GM19463 (cell line): ENCODE measurements around the gene RND2.
"Not testable (repeated sequence)": the region's sequence is repeated elsewhere in the genome, so short reads cannot be mapped to it uniquely, and the experiment has no call there.

ENCODE experiments used
- ATAC-seq: cut with Tn5 transposase; IDR thresholded peaks from one replicate; pipeline ENCODE4 v1.9.1; 2021; ENCODE audit warnings: mild to moderate bottlenecking, moderate library complexity; ENCODE audit not compliant: unreplicated experiment

Gene RND2

GRCh38 chr17:43025766-43026537 lies 921 bp downstream of the RND2 start:
- ATAC-seq = no peak

GRCh38 chr17:43026595-43026994 lies 1.6 kb downstream of the RND2 start:
- ATAC-seq = no peak

GRCh38 chr17:43027091-43028032 lies 2.3 kb downstream of the RND2 start:
- no peak for ATAC-seq

- no peak for ATAC-seq
Measured at GRCh38 chr17:43028221-43028861, 3.3 kb downstream of the RND2 start.

- ATAC-seq = no peak
Measured at GRCh38 chr17:43030137-43030767, 5.2 kb downstream of the RND2 start.

GRCh38 chr17:43031666-43032065 lies 6.6 kb downstream of the RND2 start:
- ATAC-seq = no peak

GRCh38 chr17:43033948-43034881 lies 9.2 kb downstream of the RND2 start:
- ATAC-seq = no peak

GRCh38 chr17:43034894-43035293 lies 9.9 kb downstream of the RND2 start:
- no peak for ATAC-seq

- no peak for ATAC-seq
Measured at GRCh38 chr17:43039646-43040045, 14.6 kb downstream of the RND2 start.

- no peak for ATAC-seq
Measured at GRCh38 chr17:43040655-43041054, 15.6 kb downstream of the RND2 start.

- no peak for ATAC-seq
Measured at GRCh38 chr17:43042025-43042628, 17.1 kb downstream of the RND2 start.

GRCh38 chr17:43043307-43043706 lies 18.3 kb downstream of the RND2 start:
- no peak for ATAC-seq

- ATAC-seq = no peak
Measured at GRCh38 chr17:43044024-43044423, 19.0 kb downstream of the RND2 start.

- no peak for ATAC-seq
Measured at GRCh38 chr17:43051969-43052368, 26.9 kb downstream of the RND2 start.

GRCh38 chr17:43053008-43053407 lies 28.0 kb downstream of the RND2 start:
- not testable (repeated sequence) for ATAC-seq

- no peak for ATAC-seq
Measured at GRCh38 chr17:43056051-43056450, 31.0 kb downstream of the RND2 start.

GRCh38 chr17:43062984-43063638 lies 38.1 kb downstream of the RND2 start:
- ATAC-seq = no peak

GRCh38 chr17:43068570-43069367 lies 43.7 kb downstream of the RND2 start:
- no peak for ATAC-seq
